GM23248 (cell line): ENCODE results near the gene TMEM244. TPM values are rescaled to one million over a fixed set of nuclear protein-coding genes. Genes with fewer than 3 reads are reported as not detected.
A peak's percentile ranks its signal among the peaks of the same experiment; 100 is the strongest.

Experiments
- DNase-seq: peaks from one replicate; pipeline ENCODE4 v3.0.0-alpha.2; 2015
- H2AFZ ChIP-seq: fragments of 200-600 bp; sonication (generic); 2 replicates; pipeline ENCODE4 v1.6.1; 2016; ENCODE audit warnings: antibody characterized with exemption
- H3F3A ChIP-seq: fragments of 200-600 bp; sonication (generic); 2 replicates; pipeline ENCODE4 v1.6.1; 2016; ENCODE audit warnings: mild to moderate bottlenecking, antibody characterized with exemption, mixed run types; ENCODE audit not compliant: insufficient read depth
- H3K27ac ChIP-seq: fragments of 200-600 bp; sonication (generic); 2 replicates; pipeline ENCODE4 v1.5.1; 2016; ENCODE audit warnings: mild to moderate bottlenecking
- H3K27me3 ChIP-seq: fragments of 200-600 bp; sonication (generic); replicated peaks from 2 replicates; pipeline ENCODE4 v1.6.1; 2016; ENCODE audit warnings: mild to moderate bottlenecking; ENCODE audit not compliant: insufficient read depth
- H3K36me3 ChIP-seq: fragments of 200-600 bp; sonication (generic); 2 replicates; pipeline ENCODE4 v1.6.1; 2016; ENCODE audit warnings: low read depth, mild to moderate bottlenecking
- H3K4me1 ChIP-seq: fragments of 200-600 bp; sonication (generic); 2 replicates; pipeline ENCODE4 v1.6.1; 2016; ENCODE audit warnings: mild to moderate bottlenecking; ENCODE audit not compliant: insufficient read depth
- H3K4me2 ChIP-seq: fragments of 200-600 bp; sonication (generic); one replicate; pipeline ENCODE4 v1.6.1; 2016; ENCODE audit warnings: mild to moderate bottlenecking; ENCODE audit not compliant: unreplicated experiment
- H3K4me3 ChIP-seq: fragments of 200-600 bp; sonication (generic); 2 replicates; pipeline ENCODE4 v1.5.1; 2016; ENCODE audit warnings: mild to moderate bottlenecking
- H3K79me2 ChIP-seq: fragments of 200-600 bp; sonication (generic); 2 replicates; pipeline ENCODE4 v1.6.1; 2016; ENCODE audit warnings: mild to moderate bottlenecking; ENCODE audit not compliant: insufficient read depth
- H3K9ac ChIP-seq: fragments of 200-600 bp; sonication (generic); 2 replicates; pipeline ENCODE4 v1.6.1; 2016; ENCODE audit warnings: mild to moderate bottlenecking
- H3K9me2 ChIP-seq: fragments of 200-600 bp; sonication (generic); 2 replicates; pipeline ENCODE4 v1.6.1; 2016; ENCODE audit warnings: mixed run types, mild to moderate bottlenecking, moderate library complexity; ENCODE audit not compliant: insufficient read depth
- H3K9me3 ChIP-seq: fragments of 200-600 bp; sonication (generic); one replicate; pipeline ENCODE4 v1.6.1; 2017; ENCODE audit warnings: low read depth
- H4K20me1 ChIP-seq: fragments of 200-600 bp; sonication (generic); 2 replicates; pipeline ENCODE4 v1.6.0; 2016; ENCODE audit not compliant: insufficient read depth
- EZH2 ChIP-seq: fragments of 200-600 bp; sonication (generic); IDR thresholded peaks from 2 replicates; pipeline ENCODE4 v1.6.1; 2018; ENCODE audit warnings: antibody characterized with exemption, mild to moderate bottlenecking; ENCODE audit not compliant: insufficient read depth, poor library complexity, severe bottlenecking
- EZH2phosphoT487 ChIP-seq: fragments of 200-600 bp; sonication (generic); IDR thresholded peaks from 2 replicates; pipeline ENCODE4 v1.6.1; 2018; ENCODE audit warnings: antibody characterized with exemption, moderate library complexity, mild to moderate bottlenecking, low read depth; ENCODE audit not compliant: insufficient read depth
- WGBS, 2 experiments: methylation state at CpG; one replicate each; pipeline ENCODE4 v1.1.6; 2015 to 2017; ENCODE audit warnings: low lambda C conversion rate in 2 of 2, low coverage in 1 of 2; ENCODE audit errors: missing lambda C conversion rate in 2 of 2; 5-methylcytosine and 5-hydroxymethylcytosine counted together
- in situ Hi-C: fragments of 300-500 bp; cut with MboI; formaldehyde crosslinking; loops from 2 replicates; pipeline ENCODE4 v1.15.0; 2020
- polyA plus RNA-seq: library from polyadenylated mRNA; unstranded; fragments of >200 nt; fragmentation: Nextera tagmentation; extraction: Ambion mirVana; gene quantifications from 2 replicates; pipeline ENCODE4 v1.2.1, GENCODE V29; 2016
- total RNA-seq: library from RNA; depleted of rRNA; stranded (reverse); fragments of >200 nt; shearing (Covaris generic); gene quantifications from 2 replicates; pipeline ENCODE4 v1.2.3, GENCODE V29; 2014

TMEM244 gene
- total and polyA plus RNA-seq, 2 experiments from 2014 or later = not detected

DNA sequence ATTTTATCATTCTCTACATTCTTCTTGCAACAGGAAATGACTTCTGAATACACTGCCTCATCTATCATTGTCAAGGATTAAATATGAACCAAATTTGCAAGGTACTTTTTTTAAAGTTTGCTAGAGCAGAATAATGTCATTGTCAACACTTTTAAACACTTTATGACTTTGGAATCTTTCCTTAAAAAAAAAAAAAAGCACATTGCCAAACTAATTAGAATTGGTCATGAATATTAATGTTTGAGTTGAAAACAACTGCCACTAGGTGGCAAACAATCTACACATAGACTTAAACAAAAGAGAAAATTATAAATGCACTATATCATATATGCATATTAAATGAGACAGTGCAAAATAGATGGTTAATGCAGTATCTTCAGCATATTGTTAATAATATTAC lies 32.5 kb upstream of the TMEM244 start:
- Histone ChIP-seq H3K9me3 (no peaks in the 10 kb centered on the region), H3K27me3 (no peaks in the 10 kb centered on the region), H3K4me1 (peaks cover 22% of the 10 kb centered on the region), H3K9ac (no peak overlapping the region), H3K4me3 (no peak overlapping the region), H3F3A (peaks cover 10% of the 10 kb centered on the region), H4K20me1 (no peaks in the 10 kb centered on the region), H3K4me2 (no peak overlapping the region), H3K36me3 (no peaks in the 10 kb centered on the region), H3K9me2 (no peaks in the 10 kb centered on the region), H2AFZ (no peak overlapping the region), H3K27ac (no peak overlapping the region), H3K79me2 (no peaks in the 10 kb centered on the region)
- peak; percentile 53 for DNase-seq
- in situ Hi-C loops = no loop called here
- no peak for TF ChIP-seq EZH2phosphoT487
- TF ChIP-seq EZH2 = no peak

DNA sequence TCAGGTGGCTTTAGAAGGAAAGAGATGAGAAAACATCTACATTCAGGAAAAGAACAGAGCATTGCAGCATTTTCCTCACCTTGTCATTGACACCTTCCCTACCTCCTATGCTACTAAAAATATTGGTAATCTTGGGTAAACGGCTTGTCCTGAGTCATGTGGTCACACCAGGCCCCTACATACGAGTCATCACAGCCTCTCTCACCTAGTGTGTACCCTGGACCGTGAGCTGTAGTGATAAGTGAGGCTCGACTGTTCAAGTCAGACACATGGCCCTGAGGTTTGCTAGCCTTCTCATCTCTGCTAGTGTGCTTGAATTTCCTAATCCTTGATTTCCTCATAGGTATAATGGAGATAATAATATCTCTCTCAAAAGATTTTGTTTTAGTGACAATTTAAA lies 29.6 kb upstream of the TMEM244 start:
- H3K4me1 ChIP-seq = peaks cover 21% of the 10 kb centered on the region
- in situ Hi-C loops = no loop called here
- peaks cover 10% of the 10 kb centered on the region for H3F3A ChIP-seq
- no peaks in the 10 kb centered on the region for H3K9me3 ChIP-seq
- no peaks in the 10 kb centered on the region for H3K36me3 ChIP-seq
- no peak overlapping the region for H3K9ac ChIP-seq
- no peaks in the 10 kb centered on the region for H3K9me2 ChIP-seq
- no peak overlapping the region for H3K4me3 ChIP-seq
- no peaks in the 10 kb centered on the region for H3K79me2 ChIP-seq
- TF ChIP-seq EZH2phosphoT487 (no peak), EZH2 (no peak)
- peak; percentile 24 for DNase-seq
- WGBS, 2 experiments = 70 to 72% methylated on average over 4 of the region's 4 CpGs
- H3K4me2 ChIP-seq = no peak overlapping the region
- H3K27me3 ChIP-seq = no peaks in the 10 kb centered on the region
- H3K27ac ChIP-seq = no peak overlapping the region
- no peak overlapping the region for H2AFZ ChIP-seq
- no peaks in the 10 kb centered on the region for H4K20me1 ChIP-seq

DNA sequence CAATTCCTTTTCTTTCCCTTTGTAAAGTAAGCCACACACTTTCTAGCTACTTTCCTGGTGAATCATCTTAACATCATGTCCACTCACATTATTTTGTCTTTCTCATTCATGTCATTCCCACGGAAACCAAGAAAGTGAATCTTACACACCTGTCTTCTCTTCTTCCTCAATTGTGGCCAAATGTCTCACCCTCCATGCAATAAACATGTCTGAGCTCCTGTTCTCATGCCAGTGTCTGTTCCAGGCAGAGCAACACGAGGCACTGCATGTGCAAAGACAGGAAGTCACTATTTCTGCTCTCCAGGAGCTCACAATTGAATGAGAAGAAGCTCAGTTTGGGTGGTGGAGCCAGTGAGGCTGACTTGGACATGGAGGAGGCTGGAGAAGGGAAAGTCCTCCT lies 29.0 kb upstream of the TMEM244 start:
- no peak for TF ChIP-seq EZH2
- no peak for TF ChIP-seq EZH2phosphoT487
- WGBS, 2 experiments = 40 to 44% methylated on average over 2 of the region's 2 CpGs
- DNase-seq = peak; percentile 64
- H3K9me2 ChIP-seq = no peaks in the 10 kb centered on the region
- H3K9me3 ChIP-seq = no peaks in the 10 kb centered on the region
- peaks cover 16% of the 10 kb centered on the region for H3K4me1 ChIP-seq
- peak overlapping the region; percentile 31; the same call in 1 of the 2 replicates for H3K27ac ChIP-seq
- H3K27me3 ChIP-seq = no peaks in the 10 kb centered on the region
- H4K20me1 ChIP-seq = no peaks in the 10 kb centered on the region
- in situ Hi-C loops = no loop called here
- H3K79me2 ChIP-seq = no peaks in the 10 kb centered on the region
- no peaks in the 10 kb centered on the region for H3K36me3 ChIP-seq
- no peak overlapping the region for H3K9ac ChIP-seq
- H3K4me2 ChIP-seq = no peak overlapping the region
- H3F3A ChIP-seq = peaks cover 10% of the 10 kb centered on the region
- no peak overlapping the region for H2AFZ ChIP-seq
- no peak overlapping the region for H3K4me3 ChIP-seq

DNA sequence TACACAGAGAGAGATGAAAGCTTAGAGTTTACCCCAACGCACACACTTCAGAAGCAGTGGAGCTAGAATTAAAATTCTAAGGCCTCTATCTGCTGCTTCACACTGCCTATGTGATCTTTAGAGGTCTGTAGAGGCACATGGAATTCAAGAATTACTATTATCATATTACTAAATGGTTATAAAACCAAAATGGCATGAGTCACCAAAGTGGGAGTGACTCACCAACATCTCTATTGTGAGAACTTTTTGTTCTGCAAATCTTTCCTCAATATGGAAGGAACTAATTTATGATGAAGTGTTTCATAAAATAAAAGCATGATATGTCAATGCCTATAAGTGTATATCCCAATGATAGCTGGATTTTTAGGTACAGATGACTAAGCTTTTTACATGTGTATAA lies 28.5 kb upstream of the TMEM244 start:
- peaks cover 13% of the 10 kb centered on the region for H3K4me1 ChIP-seq
- H3K36me3 ChIP-seq = no peaks in the 10 kb centered on the region
- H3K27ac ChIP-seq = no peak overlapping the region
- no peak overlapping the region for H2AFZ ChIP-seq
- H3K79me2 ChIP-seq = no peaks in the 10 kb centered on the region
- DNase-seq = peak; percentile 87
- no peaks in the 10 kb centered on the region for H4K20me1 ChIP-seq
- H3K9ac ChIP-seq = no peak overlapping the region
- no peaks in the 10 kb centered on the region for H3K9me3 ChIP-seq
- H3F3A ChIP-seq = peaks cover 10% of the 10 kb centered on the region
- H3K9me2 ChIP-seq = no peaks in the 10 kb centered on the region
- no peaks in the 10 kb centered on the region for H3K27me3 ChIP-seq
- WGBS, 2 experiments = 95 to 98% methylated on average over 1 of the region's 1 CpG
- no peak overlapping the region for H3K4me3 ChIP-seq
- TF ChIP-seq EZH2phosphoT487 (no peak), EZH2 (no peak)
- H3K4me2 ChIP-seq = no peak overlapping the region
- in situ Hi-C loops = no loop called here

DNA sequence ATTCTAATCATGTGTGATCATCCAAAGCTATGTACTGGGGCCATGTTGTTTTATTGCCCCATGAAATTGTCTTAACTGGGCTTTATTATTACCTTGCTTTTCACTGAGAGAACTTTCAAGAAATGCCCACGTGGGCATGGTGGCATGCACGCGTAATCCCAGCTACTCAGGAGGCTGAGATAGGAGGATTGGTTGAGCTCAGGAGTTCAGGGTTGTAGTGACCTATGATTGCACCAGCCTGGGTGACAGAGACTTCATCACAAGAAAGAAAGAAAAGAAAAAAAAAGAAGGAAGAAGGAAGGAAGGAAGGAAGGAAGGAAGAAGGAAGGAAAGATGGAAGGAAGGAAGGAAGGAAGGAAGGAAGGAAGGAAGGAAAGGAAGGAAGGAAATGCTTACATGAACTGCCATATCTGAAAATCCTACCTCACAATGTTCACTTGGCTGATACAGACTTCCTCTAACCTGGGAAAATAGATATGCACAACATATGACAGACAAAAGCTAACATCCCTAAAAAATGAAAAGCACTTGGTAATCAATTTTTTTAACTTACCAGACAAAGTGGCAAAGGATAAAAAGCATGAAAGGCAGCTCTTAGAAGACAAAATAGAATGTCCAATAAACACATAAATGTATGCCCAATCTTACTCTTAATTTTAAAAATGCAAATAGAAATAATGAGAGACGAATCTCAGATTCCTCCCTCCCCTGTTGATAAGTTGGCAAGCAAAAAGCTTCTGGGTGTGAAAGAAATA lies 25.5 kb upstream of the TMEM244 start:
- H3K9me3 ChIP-seq = no peaks in the 10 kb centered on the region
- peaks cover 10% of the 10 kb centered on the region for H3F3A ChIP-seq

More for the DNA sequence above, 25.5 kb upstream of the TMEM244 start:
- no peak overlapping the region for H3K4me3 ChIP-seq
- in situ Hi-C loops = no loop called here
- no peaks in the 10 kb centered on the region for H3K36me3 ChIP-seq
- H3K4me1 ChIP-seq = peaks cover 13% of the 10 kb centered on the region
- no peak for DNase-seq
- no peak overlapping the region for H3K27ac ChIP-seq
- no peak overlapping the region for H3K4me2 ChIP-seq
- H3K9ac ChIP-seq = no peak overlapping the region
- WGBS, 2 experiments = 53 to 55% methylated on average over 4 of the region's 4 CpGs
- TF ChIP-seq EZH2 (no peak), EZH2phosphoT487 (no peak)
- H3K9me2 ChIP-seq = no peaks in the 10 kb centered on the region
- H3K27me3 ChIP-seq = no peaks in the 10 kb centered on the region
- no peaks in the 10 kb centered on the region for H4K20me1 ChIP-seq
- no peak overlapping the region for H2AFZ ChIP-seq
- H3K79me2 ChIP-seq = no peaks in the 10 kb centered on the region
